GM18870 (cell line): ENCODE results near the gene PKDREJ.
A peak's percentile ranks its signal among the peaks of the same experiment; 100 is the strongest.
"Not testable (repeated sequence)": the region's sequence is repeated elsewhere in the genome, so short reads cannot be mapped to it uniquely, and the experiment has no call there.

Source experiments
- ATAC-seq: cut with Tn5 transposase; IDR thresholded peaks from one replicate; pipeline ENCODE4 v1.9.1; 2021; ENCODE audit warnings: moderate library complexity; ENCODE audit not compliant: unreplicated experiment

PKDREJ gene, protein sequence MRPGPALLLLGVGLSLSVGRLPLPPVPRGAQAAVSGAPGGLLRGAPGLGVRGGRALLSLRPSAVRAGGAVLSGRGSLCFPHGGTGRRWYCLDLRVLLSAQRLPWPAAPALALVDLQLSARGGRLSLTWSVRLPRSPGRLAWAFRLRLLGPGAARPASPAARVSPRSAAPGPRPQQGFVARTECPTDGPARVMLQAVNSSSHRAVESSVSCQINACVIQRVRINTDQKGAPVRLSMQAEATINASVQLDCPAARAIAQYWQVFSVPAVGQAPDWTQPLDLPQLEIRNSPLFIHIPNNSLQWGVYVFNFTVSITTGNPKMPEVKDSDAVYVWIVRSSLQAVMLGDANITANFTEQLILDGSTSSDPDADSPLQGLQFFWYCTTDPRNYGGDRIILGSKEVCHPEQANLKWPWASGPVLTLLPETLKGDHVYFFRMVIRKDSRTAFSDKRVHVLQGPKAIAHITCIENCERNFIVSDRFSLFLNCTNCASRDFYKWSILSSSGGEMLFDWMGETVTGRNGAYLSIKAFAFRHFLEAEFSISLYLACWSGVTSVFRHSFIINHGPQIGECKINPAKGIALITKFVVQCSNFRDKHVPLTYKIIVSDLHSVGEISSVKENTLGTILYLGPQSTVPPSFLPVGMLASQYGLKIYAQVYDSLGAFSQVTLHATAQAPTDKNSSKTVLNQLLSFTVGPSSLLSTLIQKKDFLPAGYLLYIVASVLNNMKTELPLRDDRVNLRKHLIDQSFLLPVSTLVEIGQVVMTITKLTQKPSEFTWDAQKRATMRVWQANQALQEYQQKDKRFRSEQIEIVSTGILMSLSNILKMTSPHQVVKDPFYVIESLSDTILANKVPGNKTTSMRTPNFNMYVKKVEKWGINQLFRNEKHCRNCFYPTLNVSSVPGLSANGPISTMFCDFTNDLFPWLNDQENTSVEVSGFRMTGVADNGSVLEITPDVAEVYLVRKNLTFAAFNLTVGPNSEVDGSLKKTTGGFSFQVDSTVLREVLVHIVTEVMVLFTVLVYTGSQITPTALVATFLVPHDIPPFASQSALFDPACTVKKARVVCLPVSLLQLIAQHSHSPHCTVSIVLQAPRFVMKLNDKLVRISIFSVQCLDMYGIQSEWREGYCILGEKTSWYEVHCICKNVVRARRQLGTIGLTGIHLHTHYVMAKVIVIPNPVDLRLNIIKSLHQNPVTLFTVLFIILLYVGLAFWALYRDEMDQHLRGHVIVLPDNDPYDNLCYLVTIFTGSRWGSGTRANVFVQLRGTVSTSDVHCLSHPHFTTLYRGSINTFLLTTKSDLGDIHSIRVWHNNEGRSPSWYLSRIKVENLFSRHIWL (N-terminal part only)

DNA sequence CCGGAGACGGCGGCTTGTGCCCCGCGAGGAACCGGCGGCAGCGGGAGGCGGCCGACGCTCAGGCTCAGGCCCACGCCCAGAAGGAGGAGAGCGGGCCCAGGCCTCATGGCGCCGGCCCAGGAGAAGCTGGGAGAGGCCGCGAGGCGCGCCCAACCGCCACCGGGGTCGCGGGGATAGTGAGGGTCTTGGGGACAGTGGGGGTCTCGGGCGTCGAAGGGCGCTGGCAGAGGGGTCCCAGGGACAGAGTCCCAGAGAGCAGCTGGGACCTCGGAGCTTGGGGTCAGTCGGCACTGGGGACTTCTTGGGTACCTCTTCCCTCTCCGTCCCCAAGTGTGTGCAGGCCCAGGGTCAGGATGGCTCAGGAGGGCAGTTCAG, at the start of gene PKDREJ:
TSS of gene PKDREJ (minus strand) at position 128 of the 375 bp plus-strand sequence. CDS start at position 107, 21 bp downstream.
- ATAC-seq, result no peak

DNA sequence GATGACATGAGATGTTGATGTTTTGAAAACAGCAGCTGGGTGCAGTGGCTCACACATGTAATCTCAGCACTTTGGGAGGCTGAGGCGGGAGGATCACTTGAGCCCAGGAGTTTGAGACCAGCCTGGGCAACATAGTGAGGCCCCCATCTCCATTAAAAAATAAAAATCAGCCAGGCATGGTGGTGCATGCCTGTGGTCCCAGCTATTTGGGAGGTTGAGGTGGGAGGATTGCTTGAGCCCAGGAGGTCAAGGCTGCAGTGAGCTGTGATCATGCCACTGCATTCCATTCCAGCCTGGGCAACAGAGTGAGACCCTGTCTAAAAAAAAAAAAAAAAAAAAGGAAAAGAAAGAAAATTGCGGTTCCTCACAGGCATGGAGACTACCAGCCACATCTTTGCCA, 49.7 kb upstream of the PKDREJ start:
- ATAC-seq, result not testable (repeated sequence)

DNA sequence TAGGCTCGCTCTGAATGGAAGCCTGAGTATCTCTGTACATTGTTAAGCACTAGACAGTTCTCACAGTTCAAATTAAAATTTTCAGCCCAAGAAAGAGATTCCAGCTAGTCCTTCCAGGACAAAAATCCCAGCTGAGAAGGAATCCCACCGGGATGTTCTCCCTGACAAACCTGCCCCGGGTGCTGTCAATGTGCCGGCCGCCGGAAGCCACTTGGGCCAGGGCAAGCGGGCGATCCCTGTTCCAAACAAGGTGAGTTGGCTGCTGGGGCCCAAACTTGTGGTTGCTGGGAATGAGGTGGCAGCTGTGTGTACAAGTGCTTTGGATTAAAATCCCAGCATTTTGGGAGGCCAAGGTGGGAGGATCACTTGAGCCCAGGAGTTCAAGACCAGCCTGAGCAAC, 48.9 kb upstream of the PKDREJ start:
- no peak for ATAC-seq

DNA sequence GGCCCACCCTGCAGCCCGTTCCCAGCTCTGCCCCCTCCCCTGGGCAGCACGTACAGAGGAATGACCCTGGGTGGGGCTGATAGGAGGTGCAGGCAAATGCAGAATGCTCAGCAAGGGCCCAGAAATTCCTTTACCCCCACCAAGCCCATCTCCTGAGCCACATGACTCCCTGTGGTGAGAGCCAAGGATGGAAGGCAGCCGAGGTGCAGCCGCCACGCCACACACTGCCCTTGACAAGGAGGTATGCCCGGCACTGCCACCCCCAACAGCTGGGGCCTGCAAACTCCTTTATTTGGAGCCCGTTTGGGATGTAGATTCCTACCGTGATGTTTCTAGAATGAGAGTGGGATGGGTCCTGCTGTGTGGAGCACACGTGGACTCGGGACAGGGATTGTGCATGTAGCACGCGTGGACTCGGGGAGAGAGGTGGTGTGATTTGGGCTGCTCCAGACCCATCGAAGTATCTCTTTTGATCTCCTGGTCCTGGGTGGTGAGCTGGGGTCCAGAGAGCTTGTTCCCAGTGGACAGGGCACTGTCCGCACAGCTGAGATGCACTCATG, 46.5 kb upstream of the PKDREJ start:
- ATAC-seq, result no peak

DNA sequence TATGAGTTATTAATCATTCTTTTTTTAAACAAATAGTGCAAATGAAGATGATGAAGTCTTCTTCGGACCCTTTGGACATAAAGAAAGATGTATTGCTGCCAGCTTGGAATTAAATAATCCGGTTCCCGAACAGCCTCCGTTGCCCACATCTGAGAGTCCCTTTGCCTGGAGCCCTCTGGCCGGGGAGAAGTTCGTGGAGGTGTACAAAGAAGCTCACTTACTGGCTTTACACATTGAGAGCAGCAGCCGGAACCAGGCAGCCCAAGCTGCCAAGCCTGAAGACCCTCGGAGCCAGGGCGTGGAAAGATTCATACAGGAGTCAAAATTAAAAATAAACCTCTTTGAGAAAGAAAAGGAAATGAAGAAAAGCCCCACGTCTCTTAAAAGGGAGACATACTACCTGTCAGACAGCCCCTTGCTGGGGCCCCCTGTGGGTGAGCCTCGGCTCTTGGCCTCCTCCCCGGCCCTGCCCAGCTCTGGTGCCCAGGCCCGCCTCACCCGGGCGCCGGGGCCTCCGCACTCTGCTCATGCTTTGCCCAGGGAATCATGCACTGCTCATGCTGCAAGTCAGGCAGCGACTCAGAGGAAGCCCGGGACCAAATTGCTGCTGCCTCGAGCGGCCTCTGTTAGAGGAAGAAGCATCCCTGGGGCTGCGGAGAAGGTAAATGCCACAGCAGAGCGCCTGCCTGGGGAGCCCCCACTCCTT, 45.3 kb upstream of the PKDREJ start:
- no peak for ATAC-seq

DNA sequence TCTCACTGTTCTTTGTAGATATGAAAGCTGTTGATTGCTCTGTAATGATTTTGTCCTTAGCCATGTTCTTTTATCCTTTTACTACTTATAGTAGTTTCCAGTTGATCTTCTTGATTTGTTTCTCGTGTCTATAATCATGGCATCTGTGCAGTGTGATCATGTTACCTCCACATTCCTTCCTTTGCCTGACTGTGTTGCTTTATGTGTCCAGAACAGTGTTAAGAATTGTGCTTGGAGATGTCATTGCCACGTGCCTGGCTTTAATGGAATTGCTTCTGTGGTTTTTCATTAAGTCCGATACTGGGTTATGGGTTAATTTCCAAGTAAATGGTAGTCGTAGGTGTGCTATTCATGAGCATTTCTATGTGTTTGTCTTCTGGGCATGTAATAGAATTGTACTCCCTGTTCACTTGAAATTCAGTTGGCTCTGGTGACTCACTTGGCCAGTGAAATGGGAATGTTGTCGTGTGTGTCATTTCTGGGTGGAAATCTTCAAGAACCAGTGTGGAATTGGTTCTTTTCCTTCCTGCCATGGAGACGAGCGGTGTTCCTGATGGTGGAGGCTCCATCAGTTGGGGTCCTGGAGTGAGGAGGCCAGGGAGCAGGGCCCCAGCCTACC, 40.3 kb upstream of the PKDREJ start:
- no peak for ATAC-seq

DNA sequence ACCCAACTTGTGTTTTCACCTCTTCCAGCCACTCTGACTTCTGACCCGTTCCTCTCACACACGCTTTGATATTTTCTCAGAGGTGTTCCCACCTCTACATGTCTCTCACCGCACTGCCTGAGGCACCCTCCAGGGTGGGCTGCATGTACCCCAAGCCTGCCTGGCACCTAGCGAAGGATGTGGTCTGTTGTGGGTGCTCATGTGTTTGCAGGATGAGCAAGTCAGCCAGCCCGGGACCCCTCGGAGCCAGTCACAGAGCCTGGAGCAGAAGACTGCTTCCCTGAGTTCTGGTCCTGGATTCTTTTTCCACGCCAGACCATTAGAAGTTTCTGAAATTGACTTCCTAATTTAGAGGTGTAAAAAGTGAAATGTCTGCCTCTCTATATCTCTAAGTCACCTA, 37.3 kb upstream of the PKDREJ start:
- no peak for ATAC-seq

DNA sequence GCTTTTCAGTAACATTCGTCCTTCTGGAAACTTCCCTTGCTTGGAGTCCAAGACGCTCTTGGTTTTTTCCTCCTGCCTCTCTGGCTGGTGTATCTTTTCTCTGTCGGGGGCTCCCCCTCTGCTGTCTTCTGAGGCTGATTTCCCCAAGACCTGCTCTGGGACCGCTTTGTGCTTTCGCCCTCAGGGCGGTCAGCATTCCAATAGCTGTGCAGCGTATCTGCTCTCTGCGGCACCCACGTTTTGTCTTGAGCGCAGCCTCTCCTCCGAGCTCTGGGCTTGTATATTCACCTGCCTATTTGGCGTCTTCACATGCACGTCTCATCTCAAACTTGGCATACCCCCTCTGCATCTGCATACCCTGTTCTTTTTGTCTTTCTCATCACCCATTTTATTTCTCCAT, 36.0 kb upstream of the PKDREJ start:
- no peak for ATAC-seq

DNA sequence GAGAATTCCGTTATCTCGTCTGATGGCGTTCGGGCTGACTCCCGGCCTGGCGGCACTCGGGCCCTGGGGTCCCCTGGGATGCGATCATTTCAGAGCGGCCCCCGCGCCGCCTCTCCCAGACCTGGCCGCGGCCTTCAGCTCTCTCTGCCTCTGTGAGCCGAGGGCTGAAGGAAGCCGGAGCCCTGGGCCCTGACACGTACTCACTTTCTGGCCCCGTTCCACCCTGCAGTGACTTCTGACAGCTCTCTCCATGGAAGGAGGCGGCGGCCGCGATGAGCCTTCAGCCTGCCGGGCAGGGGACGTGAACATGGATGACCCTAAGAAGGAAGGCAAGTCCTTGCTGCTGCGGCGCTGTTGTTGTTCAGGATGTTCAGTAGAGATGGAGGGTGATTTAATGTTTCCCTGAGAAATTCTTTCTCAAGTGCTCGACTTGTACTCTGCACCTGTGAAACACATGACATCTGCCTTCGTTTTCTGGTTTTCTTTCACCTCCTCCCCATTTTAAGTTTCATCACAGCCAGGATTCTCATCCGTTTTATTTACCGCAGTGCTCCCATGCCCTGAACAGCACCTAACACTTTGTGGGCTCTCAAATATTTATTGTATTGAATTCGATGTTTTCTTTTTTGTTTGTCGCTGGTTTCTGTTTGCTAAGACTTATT, 34.1 kb upstream of the PKDREJ start:
- ATAC-seq, result no peak

DNA sequence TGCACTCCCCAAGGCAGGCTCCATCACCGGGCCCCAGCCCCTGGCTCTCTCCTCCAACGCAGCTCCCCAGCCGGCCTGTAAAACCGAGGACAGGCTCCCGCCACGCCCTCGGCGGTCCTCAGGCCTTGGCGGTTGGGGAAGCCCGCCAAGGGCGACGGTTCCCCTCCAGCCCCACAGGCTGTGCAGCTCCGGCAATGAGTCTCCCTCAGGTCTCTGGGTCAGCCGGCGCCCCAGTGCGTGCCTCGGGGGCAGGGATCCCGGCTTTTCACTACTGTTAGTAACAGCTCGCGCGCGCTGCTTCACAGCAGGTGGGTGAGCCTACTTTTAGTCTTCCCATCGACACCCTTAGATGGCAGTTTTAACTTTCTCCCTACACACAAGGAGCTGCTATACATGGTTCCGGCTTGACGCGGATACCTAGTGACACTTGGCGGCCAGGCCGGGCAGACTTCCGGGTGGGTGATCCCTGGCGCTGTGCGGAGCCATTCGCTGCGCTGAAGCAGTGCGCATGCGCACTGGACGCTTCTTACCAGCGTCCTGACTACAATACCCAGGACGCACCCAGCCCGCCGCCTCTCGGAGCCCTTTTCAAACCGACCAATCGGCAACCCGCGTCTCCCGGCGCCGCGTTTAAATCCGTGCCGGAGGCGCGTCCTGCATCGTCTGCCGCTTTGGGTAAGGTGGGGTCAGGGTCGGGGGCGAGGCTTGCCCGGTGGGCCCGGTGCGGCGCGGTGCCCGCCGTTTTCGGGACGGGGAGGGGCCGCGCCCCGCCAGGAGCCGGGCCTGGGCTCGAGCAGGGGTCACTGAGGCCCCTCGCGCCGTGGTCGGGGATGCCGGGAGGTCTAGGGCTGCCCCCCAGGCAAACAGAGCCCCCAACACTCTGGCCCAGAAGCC, 33.4 kb upstream of the PKDREJ start, which contains the start of gene GTSE1:
TSS of gene GTSE1 (plus strand) at position 614 of the 894 bp plus-strand sequence. CDS start 531 bp downstream, outside the sequence.
- ATAC-seq, result peak; percentile 75

DNA sequence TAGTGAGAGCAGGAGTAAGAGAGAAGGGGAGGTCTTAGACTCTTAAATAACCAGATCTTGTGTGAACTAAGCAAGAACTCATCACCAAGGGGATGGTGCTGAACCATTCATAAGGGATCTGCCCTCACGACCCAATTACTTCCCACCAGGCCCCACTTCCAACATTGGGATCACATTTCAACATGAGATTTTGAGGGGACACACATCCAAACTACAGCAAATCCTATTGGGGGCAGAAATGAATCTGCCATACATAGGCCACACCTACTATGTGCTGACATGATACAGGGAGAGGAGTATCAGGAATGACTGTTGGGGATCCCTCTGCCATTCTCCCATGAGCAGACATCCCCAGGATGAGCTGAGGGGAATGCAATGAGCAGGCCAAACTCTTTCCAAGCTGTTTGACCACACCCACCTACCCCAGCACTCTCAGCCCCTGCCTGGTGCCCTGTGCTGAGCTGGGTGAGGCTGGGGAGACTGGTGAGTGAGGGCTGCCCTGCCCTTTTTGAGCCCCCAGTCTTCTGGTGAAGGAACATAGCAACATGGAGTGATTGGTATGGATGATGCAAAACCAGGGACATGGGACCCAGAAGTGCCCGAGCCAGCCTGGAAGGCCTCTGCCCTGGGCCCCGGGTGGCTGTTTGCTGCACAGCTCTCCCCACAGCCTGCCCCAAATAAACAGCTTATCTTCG, 32.3 kb upstream of the PKDREJ start:
- no peak for ATAC-seq

DNA sequence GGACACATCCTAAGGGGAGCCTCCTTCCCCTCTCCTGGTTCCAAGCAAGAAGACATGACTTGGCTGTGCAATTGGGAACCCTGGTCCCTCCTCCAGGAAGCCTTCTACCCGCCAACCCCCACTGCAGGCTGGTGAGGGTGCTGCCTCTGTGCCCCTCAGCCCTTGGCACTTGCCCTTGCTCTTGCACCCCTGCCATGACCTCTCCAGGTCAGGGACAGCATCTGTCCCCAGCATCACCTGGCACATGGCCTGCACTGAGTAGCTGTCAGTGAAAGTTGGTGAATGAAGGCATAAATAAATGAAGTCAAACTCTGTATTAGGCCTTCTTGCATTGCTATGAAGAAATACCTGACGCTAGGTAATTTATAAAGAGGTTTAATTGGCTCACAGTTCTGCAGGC, 31.6 kb upstream of the PKDREJ start:
- no peak for ATAC-seq

DNA sequence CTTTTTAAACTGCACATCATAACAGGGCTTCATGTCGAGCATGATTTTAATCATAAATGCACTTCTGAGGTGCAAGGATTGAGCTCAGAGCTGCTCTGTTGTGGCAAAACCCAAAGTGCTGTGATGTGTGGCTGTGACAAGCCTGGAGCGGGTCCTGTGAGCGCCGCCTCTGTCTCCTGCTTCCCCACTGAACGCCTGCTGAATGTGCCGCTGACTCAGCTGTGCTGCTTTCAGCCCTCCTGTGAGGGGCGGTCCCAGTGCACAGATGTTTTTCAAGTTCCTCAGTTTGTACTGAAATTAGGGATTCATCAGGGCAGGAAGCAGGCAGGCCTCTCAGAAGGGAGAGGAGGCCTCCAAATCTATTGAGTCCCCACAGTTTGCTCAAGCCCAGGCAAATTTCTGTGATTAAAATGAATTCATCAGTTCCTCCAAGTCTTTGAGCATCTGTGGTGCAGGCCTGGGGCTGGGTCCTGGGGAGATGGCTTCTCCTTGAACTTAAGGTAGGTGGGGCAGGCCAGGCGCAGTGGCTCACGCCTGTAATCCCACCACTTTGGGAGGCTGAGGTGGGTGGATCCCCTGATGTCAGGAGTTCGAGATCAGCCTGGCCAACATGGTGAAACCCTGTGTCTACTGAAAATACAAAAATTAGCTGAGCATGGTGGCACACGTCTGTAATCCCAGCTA, 30.6 kb upstream of the PKDREJ start:
- ATAC-seq, result no peak

DNA sequence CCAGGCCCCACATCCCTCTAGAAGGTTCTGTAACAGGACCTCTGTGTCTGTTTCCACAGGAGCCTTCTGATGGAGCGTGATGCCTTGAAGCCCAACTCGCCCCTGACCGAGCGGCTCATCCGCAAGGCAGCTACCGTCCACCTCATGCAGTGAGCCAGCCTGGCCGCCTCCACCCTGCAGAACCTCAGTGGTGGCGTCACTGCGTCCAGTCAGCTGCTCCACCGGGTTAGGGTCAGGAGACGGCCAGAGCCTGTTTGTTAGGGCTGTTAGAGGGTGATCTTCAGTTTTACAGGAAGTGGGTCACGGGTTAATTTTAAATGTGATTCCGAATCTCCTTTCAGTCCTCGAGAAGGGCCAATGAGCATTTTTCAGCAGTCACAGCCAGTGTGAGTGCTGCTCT, 29.6 kb upstream of the PKDREJ start:
- no peak for ATAC-seq

DNA sequence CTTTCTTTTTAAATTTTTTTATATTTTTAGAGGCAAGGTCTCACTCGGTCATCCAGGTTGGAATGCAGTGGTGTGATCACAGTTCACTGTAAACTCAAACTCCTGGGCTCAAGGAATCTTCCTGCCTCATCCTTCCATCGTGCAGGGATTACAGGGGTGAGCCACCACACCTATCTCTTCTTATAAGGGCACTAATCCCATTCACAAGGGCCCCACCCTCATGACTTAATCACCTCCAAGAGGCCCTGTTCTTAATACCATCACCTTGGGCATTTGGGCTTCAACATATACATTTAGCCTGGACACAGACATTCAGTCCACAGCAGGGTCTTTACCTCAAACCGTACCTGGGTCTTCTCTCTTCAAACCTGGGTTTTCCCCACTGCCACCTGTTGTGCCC, 29.0 kb upstream of the PKDREJ start:
- no peak for ATAC-seq

DNA sequence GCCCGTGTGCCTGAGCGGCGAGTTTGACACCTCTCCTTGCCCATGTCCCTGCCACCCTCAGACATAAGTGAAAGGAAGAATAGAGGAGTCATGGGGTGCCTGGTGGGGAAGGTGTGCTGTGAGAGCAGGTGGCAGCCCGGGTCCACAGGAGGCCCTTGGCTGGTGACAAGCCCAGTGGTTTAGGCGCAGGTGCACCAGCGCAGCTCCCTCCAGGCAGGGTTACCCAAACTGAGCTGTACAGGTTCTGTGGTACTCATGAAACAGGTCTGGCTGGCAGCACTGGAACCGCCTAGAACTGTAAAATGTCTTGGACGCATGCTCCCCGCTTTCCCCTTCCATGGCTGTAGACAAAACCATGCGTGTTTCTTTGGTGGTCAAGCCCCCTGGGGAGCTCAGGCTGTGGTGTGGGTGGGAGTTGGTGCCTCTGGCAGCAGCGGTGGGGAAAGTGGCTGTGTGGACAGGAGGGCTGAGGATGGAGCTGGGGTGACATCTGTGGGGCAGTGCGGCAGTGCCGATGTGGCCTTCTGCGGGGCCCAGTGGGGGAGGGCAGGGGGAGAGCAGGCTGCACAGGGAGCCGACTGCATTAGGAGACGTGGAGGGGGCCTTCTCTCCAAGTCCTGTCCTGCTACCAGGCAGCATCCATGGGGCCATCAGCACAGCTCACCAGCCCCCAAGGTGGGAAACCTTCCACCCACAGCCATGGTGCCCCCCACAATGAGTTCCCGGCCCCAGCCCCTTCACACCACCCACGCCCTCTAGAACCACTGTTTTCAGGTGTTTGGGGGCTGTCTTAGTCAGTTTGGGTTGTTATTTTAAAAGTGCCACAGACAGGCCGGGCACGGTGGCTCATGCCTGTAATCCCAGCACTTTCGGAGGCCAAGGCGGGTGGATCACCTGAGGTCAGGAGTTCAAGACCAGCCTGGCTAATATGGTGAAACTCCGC, 28.0 kb upstream of the PKDREJ start:
- ATAC-seq, result no peak
